Measurements from ENCODE around the gene PNPLA1. TPM values are rescaled to one million over a fixed set of nuclear protein-coding genes. Genes with fewer than 3 reads are reported as not detected.

The PNPLA1 gene
- polyA plus RNA-seq, 1 donor (not counting 4 experiments of a cell fraction or from before 2014, with no cell fraction given): 0.14 TPM

DNA sequence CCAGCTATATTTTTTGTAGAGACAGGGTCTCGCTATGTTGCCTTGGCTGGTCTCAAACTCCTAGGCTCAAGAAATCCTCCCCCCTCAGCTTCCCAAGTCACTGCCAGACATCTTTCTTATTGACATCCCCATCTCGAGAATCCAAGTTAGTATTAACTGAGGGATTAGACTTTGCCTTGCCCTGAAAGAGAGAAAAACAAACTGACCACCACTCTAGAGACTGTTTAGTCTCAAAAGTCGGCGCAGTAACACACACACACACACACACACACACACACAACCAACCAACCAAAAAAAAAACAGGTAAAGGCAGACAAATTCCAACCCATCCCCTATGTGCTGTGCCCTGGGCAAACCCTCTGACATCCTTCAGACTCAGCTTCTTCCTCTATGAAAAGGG, 27.2 kb upstream of the PNPLA1 start:
- H3K4me2 ChIP-seq (ENCODE audit: control insufficient read depth, extremely low read depth, insufficient read depth, low read depth, low read length): no peak overlapping the region
- no peak overlapping the region for H3K9ac ChIP-seq (ENCODE audit: control insufficient read depth, extremely low read depth, insufficient read depth, low read length)
- H3K79me2 ChIP-seq (ENCODE audit: control insufficient read depth, insufficient read depth, low read length): no peaks in the 10 kb centered on the region
- H3K4me1 ChIP-seq (ENCODE audit: control insufficient read depth, extremely low read depth, insufficient read depth, low read length): peaks cover under 1% of the 10 kb centered on the region
- no peak for FAIRE-seq
- no peaks in the 10 kb centered on the region for H3K36me3 ChIP-seq (ENCODE audit: control insufficient read depth in 2 of 2, extremely low read depth in 1 of 2, insufficient read depth in 2 of 2, low read length in 2 of 2)
- H3K27me3 ChIP-seq (ENCODE audit: control insufficient read depth, extremely low read depth, insufficient read depth, low read length): no peaks in the 10 kb centered on the region
- no peak overlapping the region for H3K4me3 ChIP-seq (ENCODE audit: control insufficient read depth in 2 of 3, extremely low read depth in 1 of 3, insufficient read depth in 2 of 3, low read depth in 1 of 3, low read length in 3 of 3)
- H2AFZ ChIP-seq (ENCODE audit: control insufficient read depth, low read length): no peak overlapping the region
- H3K9me1 ChIP-seq (ENCODE audit: control insufficient read depth, extremely low read depth, insufficient read depth, low read length): no peaks in the 10 kb centered on the region
- TF ChIP-seq, protein P1, sequence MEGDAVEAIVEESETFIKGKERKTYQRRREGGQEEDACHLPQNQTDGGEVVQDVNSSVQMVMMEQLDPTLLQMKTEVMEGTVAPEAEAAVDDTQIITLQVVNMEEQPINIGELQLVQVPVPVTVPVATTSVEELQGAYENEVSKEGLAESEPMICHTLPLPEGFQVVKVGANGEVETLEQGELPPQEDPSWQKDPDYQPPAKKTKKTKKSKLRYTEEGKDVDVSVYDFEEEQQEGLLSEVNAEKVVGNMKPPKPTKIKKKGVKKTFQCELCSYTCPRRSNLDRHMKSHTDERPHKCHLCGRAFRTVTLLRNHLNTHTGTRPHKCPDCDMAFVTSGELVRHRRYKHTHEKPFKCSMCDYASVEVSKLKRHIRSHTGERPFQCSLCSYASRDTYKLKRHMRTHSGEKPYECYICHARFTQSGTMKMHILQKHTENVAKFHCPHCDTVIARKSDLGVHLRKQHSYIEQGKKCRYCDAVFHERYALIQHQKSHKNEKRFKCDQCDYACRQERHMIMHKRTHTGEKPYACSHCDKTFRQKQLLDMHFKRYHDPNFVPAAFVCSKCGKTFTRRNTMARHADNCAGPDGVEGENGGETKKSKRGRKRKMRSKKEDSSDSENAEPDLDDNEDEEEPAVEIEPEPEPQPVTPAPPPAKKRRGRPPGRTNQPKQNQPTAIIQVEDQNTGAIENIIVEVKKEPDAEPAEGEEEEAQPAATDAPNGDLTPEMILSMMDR (optimal IDR thresholded peaks at IDR 0.05 in 1 of 3, IDR thresholded peaks at IDR 0.05 in 1 of 3, conservative IDR thresholded peaks at IDR 0.05 in 1 of 3; ENCODE audit: extremely low read depth in 1 of 3, insufficient read depth in 2 of 3, low read length in 3 of 3): no peak
- no peak for TF ChIP-seq EZH2 (IDR thresholded peaks at IDR 0.05; ENCODE audit: low read length)
- H4K20me1 ChIP-seq (ENCODE audit: control insufficient read depth, extremely low read depth, insufficient read depth, low read length): no peaks in the 10 kb centered on the region
- no peaks in the 10 kb centered on the region for H3K9me3 ChIP-seq (ENCODE audit: control insufficient read depth, low read depth, low read length)
- dilution Hi-C loops (cut with MboI; ENCODE audit: extremely low pct_ligation_motif_present, low sequenced_read_pairs): no loop called here
- no peak overlapping the region for H3K27ac ChIP-seq (ENCODE audit: control insufficient read depth, insufficient read depth, low read length)
- no peak for DNase-seq (ENCODE audit: low read depth, low spot score)

DNA sequence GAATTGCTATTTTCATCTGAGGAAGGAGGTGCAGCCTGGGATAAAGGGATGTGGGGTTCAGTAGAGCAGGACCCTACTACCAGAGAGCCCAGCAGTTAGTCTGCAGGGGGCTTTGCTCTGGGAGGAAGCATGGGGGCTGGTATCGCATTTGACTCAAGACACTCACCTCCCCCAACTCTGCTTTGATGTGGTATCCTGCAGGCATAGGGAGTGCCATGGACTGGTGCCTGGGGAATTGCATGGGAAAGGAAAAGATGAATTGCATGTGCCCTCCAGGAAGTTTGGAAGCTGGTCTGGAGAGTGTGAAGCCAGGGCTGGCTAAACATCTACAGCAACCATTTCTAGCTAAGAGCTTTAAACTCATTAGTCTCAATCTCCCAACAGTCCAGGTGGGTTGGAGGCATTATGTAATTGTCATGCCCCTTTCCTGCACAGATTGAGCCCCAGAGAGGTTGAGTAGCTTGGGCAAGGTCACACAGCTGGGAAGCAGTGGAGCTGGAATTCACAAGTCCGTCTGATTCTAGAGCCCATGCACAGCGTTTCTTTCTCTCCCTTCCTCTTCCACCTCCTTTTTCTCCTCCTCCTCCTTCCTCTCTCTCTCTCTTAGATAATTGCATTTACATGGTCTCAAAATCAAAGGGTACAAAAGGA, 26.2 kb upstream of the PNPLA1 start:
- Histone ChIP-seq H3K79me2 (ENCODE audit: control insufficient read depth, insufficient read depth, low read length) (no peaks in the 10 kb centered on the region), H3K9me1 (ENCODE audit: control insufficient read depth, extremely low read depth, insufficient read depth, low read length) (no peaks in the 10 kb centered on the region), H3K36me3 (ENCODE audit: control insufficient read depth in 2 of 2, extremely low read depth in 1 of 2, insufficient read depth in 2 of 2, low read length in 2 of 2) (no peaks in the 10 kb centered on the region), H2AFZ (ENCODE audit: control insufficient read depth, low read length) (no peak overlapping the region), H3K4me1 (ENCODE audit: control insufficient read depth, extremely low read depth, insufficient read depth, low read length) (peaks cover 11% of the 10 kb centered on the region), H3K4me3 (ENCODE audit: control insufficient read depth in 2 of 3, extremely low read depth in 1 of 3, insufficient read depth in 2 of 3, low read depth in 1 of 3, low read length in 3 of 3) (no peak overlapping the region), H3K4me2 (ENCODE audit: control insufficient read depth, extremely low read depth, insufficient read depth, low read depth, low read length) (no peak overlapping the region), H3K9me3 (ENCODE audit: control insufficient read depth, low read depth, low read length) (no peaks in the 10 kb centered on the region), H3K9ac (ENCODE audit: control insufficient read depth, extremely low read depth, insufficient read depth, low read length) (no peak overlapping the region), H3K27me3 (ENCODE audit: control insufficient read depth, extremely low read depth, insufficient read depth, low read length) (no peaks in the 10 kb centered on the region), H3K27ac (ENCODE audit: control insufficient read depth, insufficient read depth, low read length) (no peak overlapping the region), H4K20me1 (ENCODE audit: control insufficient read depth, extremely low read depth, insufficient read depth, low read length) (no peaks in the 10 kb centered on the region)
- DNase-seq (ENCODE audit: low read depth, low spot score): no peak
- FAIRE-seq: no peak
- dilution Hi-C loops (cut with MboI; ENCODE audit: extremely low pct_ligation_motif_present, low sequenced_read_pairs): no loop called here
- TF ChIP-seq EZH2 (IDR thresholded peaks at IDR 0.05; ENCODE audit: low read length): no peak
- TF ChIP-seq, protein P1 (optimal IDR thresholded peaks at IDR 0.05 in 1 of 3, IDR thresholded peaks at IDR 0.05 in 1 of 3, conservative IDR thresholded peaks at IDR 0.05 in 1 of 3; ENCODE audit: extremely low read depth in 1 of 3, insufficient read depth in 2 of 3, low read length in 3 of 3): no peak

Data from keratinocyte (primary cell).